Effector CD8-positive, alpha-beta T cell (primary cell): ENCODE results near the gene GLG1.
"Not testable (repeated sequence)": the region's sequence is repeated elsewhere in the genome, so short reads cannot be mapped to it uniquely, and the experiment has no call there.

Experiments
- DNase-seq: peaks from one replicate; lab custom pipeline; 2025; lab: John Stamatoyannopoulos, UW

Gene GLG1

DNA sequence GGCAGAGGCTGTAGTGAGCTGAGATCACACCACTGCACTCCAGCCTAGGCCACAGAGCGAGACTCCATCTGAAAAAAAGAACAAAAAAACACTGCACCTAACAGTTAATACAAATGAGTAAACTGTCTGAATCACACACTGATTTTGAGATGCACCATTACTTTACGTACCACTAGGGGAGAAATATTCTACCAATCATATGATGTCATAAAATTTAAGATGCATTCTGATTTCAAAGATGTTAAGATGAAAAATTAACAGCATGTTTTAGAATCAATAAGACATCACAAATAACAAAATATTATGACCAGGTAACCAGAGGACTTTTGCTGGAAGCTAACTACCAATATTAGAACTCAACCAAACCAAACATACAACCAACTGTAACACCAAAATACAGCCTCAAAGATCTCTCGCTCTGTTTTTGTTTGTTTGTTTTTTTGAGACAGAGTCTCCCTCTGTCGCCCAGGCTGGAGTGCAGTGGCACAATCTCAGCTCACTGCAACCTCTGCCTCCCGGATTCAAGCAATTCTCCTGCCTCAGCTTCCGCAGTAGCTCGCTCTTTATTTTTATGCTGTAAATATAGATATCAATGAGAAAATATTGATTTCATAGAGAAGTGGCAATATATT, 31.6 kb downstream of the GLG1 start:
- DNase-seq, result no peak

DNA sequence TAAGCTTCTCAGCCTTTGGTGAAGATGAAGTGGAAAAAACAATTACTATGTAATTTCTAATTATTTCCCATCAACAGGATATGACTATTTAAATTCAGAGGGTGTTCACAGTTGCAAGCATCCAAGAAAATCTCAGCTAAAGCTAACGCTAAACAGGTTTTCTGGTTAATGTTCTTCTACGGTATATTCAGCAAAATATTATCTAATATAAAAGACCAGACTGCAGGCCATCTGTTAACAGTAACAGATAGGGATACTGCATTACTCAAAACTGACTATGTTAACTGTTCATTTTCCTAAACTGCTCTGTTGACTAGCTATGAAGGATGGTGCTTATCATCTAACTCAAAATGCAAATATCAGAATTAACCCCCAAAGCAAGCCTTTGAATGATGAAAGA, 32.8 kb downstream of the GLG1 start:
- no peak for DNase-seq

DNA sequence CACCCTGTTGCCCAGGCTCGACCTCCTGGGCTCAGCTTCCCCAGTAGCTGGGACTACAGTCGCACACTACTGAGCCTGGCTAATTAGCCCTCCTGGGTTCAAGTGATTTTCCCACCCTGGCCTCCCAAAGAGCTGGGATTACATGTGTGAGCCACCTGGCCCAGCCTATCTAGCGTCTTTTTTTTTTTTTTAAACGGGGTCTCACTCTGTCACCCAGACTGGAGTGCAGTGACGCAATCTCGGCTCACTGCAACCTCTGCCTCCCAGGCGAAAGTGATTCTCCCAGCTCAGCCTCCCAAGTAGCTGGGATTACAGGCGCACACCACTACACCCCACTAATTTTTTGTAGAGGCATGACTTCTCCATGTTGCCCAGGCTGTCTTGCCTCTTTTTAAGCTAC, 33.3 kb downstream of the GLG1 start:
- no peak for DNase-seq

DNA sequence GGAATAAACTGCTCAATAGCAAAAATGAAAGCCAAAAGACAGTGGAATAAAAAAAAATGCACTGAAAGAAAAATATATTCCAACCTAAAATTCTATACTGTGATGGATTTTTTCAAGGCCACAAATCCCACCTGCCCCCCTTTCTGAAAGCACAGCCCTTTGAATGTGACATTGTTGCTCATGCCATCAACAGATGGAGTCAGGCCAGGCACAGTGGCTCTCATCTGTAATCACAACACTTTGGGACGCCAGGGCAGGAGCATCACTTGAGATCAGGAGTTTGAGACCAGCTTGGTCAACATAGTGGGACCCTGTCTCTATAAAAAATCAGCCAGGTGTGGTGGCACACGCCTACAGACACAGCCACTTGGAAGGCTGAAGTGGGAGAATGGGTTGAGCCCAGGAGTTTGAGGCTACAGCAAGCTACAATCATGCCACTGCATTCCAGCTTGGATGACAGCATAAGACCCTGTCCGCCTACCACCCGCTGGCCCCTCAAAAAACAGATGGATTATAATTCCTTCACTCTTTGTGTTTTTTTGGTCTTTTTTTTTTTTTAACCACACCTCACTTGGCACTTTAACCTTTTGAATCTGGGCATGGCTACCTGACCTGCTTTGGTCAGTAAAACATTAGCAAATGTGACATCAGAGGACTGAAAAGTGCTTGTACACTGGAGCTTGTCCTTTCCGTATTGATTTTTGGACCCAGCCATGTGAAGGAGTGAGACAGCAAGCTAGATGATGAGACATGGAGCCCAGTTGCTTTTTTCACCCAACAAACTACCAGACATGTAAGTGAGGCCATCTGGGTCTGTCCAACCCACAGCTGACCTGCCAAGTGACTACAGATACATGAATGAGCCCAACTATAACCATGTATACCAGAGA, 36.3 kb downstream of the GLG1 start:
- no peak for DNase-seq

DNA sequence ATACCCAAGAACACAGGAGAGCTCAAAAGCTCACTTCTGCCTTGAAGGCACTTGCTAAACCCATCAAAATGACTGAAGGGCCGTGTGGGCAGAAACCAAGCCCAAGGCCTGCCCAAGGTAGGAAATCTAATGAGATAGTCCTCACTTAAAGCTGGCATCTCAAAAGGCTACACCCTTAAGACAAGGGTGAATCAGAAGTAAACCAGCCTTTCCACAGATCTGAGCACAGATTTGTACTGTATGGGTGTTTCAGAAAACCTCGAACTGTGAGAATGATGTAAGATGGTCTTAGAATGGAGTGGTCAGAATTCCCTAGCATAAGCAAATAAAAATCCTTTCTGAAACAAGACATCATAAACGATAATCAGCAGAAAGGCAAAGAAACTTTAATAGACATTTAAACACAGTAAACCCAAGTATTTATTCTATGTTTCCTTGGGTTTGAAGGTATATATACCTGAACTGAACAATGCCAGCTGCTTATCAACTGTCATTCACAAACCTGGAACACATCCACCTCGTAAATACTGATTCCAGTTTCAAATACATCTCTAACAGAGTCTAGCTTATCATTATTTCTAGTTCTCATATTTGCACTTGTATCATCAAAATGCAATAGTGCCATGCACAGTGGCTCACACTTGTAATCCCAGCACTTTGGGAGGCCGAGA, 37.8 kb downstream of the GLG1 start:
- no peak for DNase-seq

DNA sequence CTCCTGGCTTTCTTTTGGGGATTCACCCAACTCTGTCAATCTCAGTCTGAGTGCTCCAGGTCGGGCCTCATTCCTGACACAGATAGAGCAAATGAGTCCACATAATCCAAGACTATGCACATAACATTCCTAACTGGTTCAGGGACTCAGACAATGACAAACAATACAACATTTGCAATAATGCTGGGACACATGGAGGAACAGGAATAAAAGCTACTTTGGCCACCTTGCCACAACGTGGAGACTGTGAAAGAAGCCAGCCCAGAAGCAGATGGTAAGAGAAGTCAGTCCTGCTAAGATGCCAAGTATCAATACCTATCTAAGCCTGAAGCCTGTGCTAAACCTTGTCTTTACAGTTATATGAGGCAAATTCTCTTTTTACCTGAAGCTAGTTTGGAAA, 39.0 kb downstream of the GLG1 start:
- no peak for DNase-seq

DNA sequence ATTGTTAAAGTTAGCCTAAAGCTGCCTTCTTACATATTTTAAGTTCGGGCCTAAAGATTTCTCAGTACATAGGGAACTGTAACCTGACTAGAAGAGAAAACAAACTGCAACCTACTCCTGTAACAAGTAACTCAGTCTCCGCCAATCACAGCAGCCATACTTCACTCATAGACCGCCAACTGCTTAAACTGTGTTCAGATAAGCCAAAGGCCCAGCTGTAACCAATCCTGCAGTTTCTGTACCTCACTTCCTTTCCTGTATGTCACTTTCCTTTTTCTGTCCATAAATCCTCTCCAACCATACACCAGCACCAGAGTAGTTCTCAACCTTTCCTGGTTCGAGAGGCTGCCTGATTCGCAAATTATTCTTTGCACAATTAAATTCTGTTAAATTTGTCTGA, 41.5 kb downstream of the GLG1 start:
- DNase-seq, result no peak

DNA sequence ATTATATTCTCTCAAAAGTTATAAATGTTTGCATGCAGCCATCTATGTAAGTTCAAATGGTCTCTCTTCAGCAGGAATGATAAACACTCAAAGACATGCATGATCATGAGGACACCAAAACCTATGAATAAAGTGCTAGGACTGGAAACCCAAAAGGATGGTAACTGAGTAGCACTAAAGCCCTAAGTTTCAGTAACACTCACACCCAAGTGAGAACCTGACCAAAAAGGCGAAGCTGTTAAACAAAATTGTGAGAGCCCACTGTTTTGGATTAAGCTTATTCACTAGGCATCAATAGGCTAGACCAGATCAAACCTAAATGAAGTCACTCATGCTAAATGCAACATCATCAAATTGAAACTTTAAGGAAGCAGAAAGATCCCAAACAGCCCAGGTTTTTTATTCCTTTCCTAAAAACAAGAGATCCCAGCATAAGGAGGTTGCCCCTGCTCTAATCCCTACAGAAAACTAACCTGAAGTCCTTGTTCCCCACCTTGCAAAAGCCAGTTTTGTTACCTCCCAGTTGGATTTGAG, 42.4 kb downstream of the GLG1 start:
- no peak for DNase-seq

DNA sequence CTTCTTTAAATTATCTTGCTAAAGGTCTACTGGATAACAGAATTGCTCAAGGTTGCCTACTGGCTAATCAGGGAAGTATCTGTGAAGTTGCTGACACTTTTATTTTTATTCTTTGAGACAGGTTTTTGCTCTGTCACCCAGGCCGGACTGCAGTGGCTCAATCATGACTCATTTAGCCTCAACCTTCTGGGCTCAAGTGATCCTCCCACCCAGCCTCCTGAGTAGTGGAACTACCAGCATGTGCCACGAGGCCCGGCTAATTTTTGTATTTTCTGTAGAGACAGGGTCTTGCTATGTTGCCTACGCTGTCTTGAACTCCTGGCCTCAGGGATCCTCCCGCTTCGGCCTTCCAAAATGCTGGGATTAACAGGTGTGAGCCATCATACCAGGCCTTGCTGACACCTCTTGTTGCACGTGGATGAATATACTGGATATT, 43.1 kb downstream of the GLG1 start:
- DNase-seq, result no peak

DNA sequence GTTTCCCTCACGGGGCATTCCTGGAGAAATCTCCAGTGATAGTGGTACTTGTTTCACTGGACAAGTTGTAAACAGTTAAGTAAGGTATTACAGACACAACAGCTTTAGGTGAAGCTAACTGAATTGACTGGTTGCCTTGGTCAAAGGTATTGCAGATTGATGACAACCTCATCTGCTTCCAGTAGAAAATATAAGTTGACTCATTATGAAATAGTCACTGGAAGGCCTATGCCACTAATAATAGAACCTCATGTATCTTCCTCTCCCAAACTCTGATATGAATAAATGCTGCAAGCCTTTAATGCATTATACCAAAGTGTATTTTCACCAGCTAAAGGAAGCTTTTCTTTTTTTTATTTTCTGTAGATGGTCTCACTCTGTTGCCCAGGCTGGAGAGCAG, 44.8 kb downstream of the GLG1 start:
- DNase-seq, result no peak

DNA sequence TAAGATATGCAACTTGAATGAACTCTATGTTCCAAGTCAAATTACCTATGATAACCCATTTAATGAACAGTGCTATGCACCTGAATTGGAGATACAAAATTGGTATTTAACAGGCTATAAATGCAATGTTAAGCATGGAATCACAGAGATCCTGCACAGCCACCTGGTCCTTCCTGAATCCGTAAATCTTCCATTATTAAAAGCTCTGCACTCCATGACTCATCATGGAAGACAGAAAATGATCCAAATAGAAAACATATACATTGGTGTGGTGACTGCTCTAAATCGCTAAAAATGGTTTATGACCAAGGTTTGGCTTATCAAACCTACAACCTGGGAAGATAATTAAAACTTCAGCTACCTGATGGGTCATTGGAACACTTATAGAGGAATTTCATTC, 45.3 kb downstream of the GLG1 start:
- DNase-seq, result no peak

DNA sequence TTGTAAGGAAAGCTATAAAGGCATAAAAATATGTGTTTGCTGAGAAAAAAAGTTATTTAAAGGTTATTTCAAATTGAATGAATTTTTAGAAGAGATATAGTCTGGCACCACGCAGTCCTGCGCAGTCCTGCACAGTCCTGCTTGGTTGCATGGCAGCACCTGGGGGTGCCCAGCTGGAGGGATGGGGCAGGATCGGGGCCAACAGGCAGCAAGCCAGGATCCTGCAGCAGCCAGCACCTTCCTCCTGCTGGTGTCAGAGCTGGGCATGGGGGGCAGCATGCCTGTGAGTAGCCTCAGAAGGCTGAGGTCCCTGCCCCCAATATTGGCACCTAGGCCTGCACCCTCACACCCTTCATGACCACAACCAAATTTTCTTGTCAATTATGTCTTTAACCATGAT, 46.0 kb downstream of the GLG1 start:
- no peak for DNase-seq

DNA sequence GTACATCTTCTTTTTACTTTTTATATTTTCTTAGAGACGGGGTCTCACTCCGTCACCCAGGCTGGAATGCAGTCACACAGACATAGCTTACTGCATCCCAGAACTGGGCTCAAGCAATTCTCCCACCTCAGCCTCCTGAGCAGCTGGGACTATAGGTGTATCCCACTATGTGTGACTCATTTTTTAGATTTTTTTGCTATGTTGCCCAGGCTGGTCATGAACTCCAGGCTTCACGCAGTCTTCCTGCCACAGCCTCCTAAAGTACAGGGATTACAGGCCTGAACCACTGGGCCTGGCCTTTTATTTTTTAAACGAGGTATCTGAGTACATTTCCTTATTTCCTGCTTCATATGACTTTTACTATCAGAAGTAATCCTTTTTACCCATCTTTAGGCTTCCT, 48.0 kb downstream of the GLG1 start:
- DNase-seq, result no peak

DNA sequence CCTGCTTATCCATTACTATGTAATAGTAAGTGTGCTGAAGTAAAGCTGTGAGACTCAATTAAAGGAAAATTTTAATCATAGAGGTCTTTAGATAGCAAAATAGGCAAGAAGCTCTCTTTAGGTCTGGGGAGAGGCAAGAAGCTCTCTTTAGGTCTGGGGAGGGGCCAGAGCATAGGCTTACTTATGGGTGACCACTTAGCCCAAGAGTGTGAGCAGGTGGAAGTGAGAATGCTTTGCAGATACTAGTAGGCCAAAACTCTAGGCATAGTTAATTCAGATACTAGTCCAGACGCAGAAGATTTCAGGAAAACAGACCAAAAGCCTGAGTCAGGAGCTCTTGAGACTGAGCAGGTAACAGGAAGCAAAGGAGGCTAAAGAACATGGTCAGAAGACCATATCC, 49.6 kb downstream of the GLG1 start:
- no peak for DNase-seq

DNA sequence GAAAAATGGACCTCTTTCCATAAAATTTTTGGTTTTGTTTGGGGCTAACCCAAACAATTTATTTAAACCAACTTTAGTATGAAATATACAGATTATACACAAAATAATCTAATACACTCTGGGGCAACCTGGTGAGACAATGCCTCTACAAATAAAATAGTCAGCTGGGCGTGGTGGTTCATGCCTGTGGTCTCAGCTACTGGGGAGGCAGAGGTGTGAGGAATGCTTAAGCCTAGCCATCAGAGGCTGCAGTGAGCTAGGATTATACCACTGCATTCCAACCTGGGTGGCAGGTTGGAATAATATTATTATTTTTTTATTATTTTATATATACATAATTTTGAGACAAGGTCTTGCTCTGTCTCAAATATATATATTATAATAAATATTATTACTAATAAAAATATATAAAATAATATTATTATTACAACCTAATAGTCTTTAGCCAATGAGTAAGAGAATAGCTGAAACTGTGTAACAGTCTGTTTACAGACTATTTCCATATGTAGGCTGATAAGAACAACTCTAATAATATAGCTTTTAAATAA, 50.5 kb downstream of the GLG1 start:
- DNase-seq, result no peak

DNA sequence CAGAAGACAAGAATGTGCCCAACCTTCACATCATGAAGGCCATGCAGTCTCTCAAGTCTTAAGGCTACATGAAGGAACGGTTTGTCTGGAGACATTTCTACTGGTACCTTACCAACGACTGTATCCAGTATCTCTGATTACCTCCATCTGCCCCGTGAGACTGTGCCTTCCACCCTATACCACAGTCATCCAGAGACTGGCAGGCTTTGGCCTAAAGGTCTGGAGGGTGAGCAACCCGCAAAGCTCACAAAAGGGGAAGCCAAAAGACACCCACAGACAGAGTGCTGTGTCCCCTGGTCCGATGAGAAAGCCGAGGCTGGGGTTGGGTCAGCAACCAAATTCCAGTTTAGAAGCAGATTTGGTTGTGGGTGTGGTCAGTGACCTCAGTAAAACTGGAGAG, 54.6 kb downstream of the GLG1 start:
- DNase-seq, result not testable (repeated sequence)

DNA sequence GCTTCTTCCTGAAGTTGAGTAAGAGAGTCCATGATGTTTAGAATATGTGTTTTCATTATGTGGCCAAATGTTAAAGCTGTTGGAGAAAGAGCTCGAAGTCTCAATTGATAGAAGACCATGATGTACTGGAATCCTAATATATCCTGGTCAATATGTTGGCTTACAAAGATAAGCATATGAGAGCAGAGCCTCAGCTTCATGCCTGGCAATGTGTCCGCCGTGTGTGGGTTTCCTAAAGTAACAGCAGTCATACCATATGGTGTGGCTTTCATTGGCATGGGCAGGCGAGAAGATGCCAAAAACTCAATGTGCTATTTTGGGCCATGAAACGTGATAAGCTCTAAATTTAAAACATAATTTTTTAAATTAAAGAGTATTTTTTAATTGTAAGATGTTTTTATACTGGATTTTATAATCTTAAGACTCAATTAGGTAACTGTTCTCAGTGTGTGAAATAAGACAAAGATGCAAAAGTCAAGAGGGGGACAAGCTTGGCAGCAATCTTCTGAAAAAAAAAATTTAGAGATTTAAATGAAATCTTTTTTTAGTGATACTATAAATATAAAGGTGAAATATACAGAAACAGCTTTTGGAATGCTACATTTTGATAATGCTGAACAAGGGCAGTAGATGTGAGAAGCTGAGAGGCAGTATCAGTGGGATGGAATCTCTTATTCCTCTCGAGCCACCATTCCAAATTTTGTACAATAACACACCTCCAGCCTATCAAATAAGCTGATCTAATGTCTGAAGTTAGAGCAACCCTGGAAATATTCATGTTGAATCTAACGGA, 56.5 kb downstream of the GLG1 start:
- not testable (repeated sequence) for DNase-seq

DNA sequence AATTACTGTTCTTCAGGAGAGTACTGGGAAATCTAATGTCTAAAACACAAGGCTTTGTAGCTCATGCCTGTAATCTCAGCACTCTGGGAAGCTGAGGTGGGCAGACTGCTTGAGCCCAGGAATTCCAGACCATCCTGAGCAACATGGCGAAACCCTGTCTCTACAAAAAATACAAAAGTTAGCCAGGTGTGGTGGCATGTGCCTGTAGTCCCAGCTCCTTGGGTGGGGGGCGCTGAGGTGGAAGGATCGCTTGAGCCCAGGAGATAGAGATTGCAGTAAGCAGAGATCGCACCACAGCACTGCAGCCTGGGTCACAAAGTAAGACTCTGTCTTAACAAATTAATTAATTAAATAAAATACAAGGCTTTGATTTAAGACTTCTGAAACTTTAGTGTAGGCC, 60.8 kb downstream of the GLG1 start:
- DNase-seq, result not testable (repeated sequence)

DNA sequence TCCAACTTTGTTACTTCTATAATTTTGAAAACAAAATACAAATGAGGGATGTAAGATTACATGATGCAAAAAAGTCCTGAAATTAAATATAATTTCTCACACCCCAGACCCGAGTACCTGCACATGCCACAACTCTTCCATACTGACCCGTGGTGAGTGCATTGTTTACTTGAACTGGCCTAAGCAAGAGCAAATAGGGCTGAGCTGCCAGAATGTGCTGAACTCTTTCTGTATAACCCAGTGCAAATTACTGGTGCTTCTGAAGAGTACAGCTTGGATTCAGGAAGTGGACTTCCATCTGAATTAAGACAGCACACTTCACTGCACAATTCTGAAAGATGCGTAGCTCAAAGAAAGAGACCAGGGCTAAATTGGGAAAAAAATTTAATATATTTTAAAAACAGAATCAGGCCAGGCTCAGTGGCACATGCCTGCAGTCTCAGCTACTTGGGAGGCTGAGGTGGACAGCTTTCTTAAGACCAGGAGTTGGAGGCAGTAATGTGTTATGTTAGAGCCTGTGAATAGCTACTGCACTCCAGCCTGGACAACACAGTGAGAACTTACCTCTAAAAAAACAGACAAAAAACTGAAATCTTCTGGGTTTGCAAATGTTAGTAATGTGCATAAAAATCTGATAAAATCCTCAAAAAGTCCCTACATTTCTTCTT, 63.9 kb downstream of the GLG1 start:
- DNase-seq, result not testable (repeated sequence)

DNA sequence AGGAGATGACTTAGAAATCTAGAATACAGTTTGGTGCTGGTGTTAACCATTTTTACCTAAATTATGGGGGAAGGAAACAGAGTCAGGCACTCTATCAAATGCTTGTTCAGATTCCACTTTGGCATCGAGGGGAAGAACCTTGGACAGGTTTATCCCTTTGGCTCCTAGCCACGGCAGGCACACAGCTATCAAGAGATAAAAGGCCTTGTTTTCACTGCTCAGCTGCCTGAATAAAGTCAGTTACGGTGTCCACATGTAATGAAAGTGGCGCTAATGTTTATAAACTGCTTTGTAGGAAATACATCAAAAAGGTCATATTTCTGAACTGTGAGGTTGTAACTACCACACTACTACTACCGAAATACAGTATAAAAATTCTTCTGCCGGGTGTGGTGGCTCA, 66.3 kb downstream of the GLG1 start:
- not testable (repeated sequence) for DNase-seq

DNA sequence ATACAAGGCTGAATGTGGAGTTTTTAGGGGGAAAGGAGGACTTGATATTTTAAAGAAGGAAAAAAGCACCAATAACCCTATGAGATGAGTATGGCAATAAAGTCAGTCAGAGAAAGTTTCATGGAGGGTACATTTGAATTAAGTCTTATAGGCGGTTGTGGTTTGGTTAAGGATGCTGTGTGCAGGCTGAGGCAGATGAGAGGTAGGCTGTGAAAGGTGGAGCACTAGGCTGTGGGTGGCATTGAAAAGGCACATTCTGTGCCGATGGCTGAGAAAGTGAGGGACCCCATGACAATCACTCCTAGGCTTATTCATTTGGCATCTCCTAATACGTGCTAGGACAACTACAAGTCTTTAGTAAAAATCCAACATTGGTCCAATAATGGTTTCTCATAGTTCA, 68.1 kb downstream of the GLG1 start:
- not testable (repeated sequence) for DNase-seq
